Tibial nerve (tissue), 4 donors: ENCODE results near the gene RAB20.
"Not testable (repeated sequence)": the region's sequence is repeated elsewhere in the genome, so short reads cannot be mapped to it uniquely, and the experiment has no call there.

Experiments
- CTCF ChIP-seq, 5 experiments: fragments of 200-600 bp in 3 of 5; fragments of 450-650 bp in 2 of 5; sonication (generic) in 3 of 5; IDR thresholded peaks; one replicate each; pipeline ENCODE4 v1.5.1; 2016 to 2019; ENCODE audit warnings: antibody characterized with exemption in 5 of 5, mild to moderate bottlenecking in 3 of 5, moderate library complexity in 2 of 5
- EP300 ChIP-seq, 2 donors: sonication (generic); formaldehyde crosslinking; IDR thresholded peaks; one replicate each; pipeline ENCODE4 v1.6.1; 2017; ENCODE audit warnings: antibody characterized with exemption in 2 of 2, mild to moderate bottlenecking in 1 of 2

- TF ChIP-seq EP300, CTCF (IDR thresholded peaks at IDR 0.05): not testable (repeated sequence)
Measured at GRCh38 chr13:110569962-110570361, 8.4 kb upstream of the RAB20 start.
